K562 (cell line): ENCODE measurements around the gene IMPACT. TPM values are rescaled to one million over a fixed set of nuclear protein-coding genes. Genes with fewer than 3 reads are reported as not detected.

Source experiments
- ATAC-seq: fragments of 200-7000 bp; cut with Tn5 transposase; 3 replicates; pipeline ENCODE4 v1.9.1; 2020; ENCODE audit warnings: moderate library complexity
- BruUV-seq: library from RNA; stranded (reverse); fragments of 400-500 nt; replicated peaks from 2 replicates; lab custom pipeline; 2021; lab: Mats Ljungman, UMichigan
- CTCF ChIA-PET: fragments of 300-600 bp; formaldehyde crosslinking; extraction: SDS; loops from one replicate; lab custom pipeline; 2021; ENCODE audit warnings: low intra/inter-chr PET ratio; lab: Yijun Ruan, JAX
- POLR2A ChIA-PET: fragments of 300-600, 350-650 bp; sonication (Branson Sonifier 250); formaldehyde crosslinking; extraction: SDS; loops from one replicate; lab custom pipeline; 2021; ENCODE audit warnings: antibody characterized with exemption, inconsistent platforms; lab: Yijun Ruan, JAX
- DNase-seq, 4 experiments: peaks; one replicate each; pipeline versions ENCODE4 v3.0.0 to v3.0.0-alpha.2; 2011 to 2018; ENCODE audit warnings: low spot score in 3 of 4, mixed read lengths in 3 of 4; ENCODE audit errors: extremely low read depth in 1 of 4
- FAIRE-seq: peaks from 2 replicates; lab custom pipeline; 2011; peaks lifted over from hg19 to GRCh38; lab: Jason Lieb, UNC
- H2AFZ ChIP-seq: 2 replicates; pipeline ENCODE4 v1.6.0; 2011; ENCODE audit warnings: low read depth, low read length, control low read depth, inconsistent platforms
- H3K27ac ChIP-seq: fragments of 200-600 bp; 3 replicates; pipeline ENCODE4 v1.8.0; 2011; ENCODE audit warnings: low read depth, mild to moderate bottlenecking, control low read depth, inconsistent platforms, low read length, moderate library complexity, mixed read lengths; ENCODE audit errors: extremely low read depth
- H3K27me3 ChIP-seq, 2 experiments: fragments of 300-600 bp in 1 of 2; 2 replicates in 1 of 2; 3 replicates in 1 of 2; pipeline versions ENCODE4 v1.6.0 to v1.8.0; 2011; ENCODE audit warnings: inconsistent platforms in 2 of 2, low read length in 2 of 2, mild to moderate bottlenecking in 1 of 2, mixed read lengths in 1 of 2, moderate library complexity in 1 of 2; ENCODE audit not compliant: control insufficient read depth in 2 of 2, insufficient read depth in 2 of 2
- H3K36me3 ChIP-seq: fragments of 300-600 bp; 3 replicates; pipeline ENCODE4 v1.8.0; 2011; ENCODE audit warnings: mild to moderate bottlenecking, low read length, inconsistent platforms; ENCODE audit not compliant: control insufficient read depth, insufficient read depth
- H3K4me1 ChIP-seq, 2 experiments: fragments of 200-600 bp in 1 of 2; replicated peaks in 1 of 2; 2 replicates in 1 of 2; 3 replicates in 1 of 2; pipeline versions ENCODE4 v1.5.1 to v1.8.0; 2011; ENCODE audit warnings: inconsistent platforms in 2 of 2, low read length in 2 of 2, mild to moderate bottlenecking in 1 of 2, mixed read lengths in 1 of 2, moderate library complexity in 1 of 2; ENCODE audit not compliant: control insufficient read depth in 2 of 2, insufficient read depth in 2 of 2
- H3K4me2 ChIP-seq: 2 replicates; pipeline ENCODE4 v1.6.1; 2011; ENCODE audit warnings: low read length, control low read depth, inconsistent platforms, mixed read lengths; ENCODE audit not compliant: insufficient read depth
- H3K4me3 ChIP-seq: fragments of 200-600 bp; sonication (generic), shearing (Covaris generic); 2 replicates; pipeline ENCODE4 v1.5.1; 2016; ENCODE audit warnings: control low read depth, inconsistent platforms
- H3K79me2 ChIP-seq: fragments of 200-600 bp; 3 replicates; pipeline ENCODE4 v1.8.0; 2011; ENCODE audit warnings: low read length, inconsistent platforms; ENCODE audit not compliant: control insufficient read depth, insufficient read depth
- H3K9ac ChIP-seq, 2 experiments: 2 replicates each; pipeline versions ENCODE4 v1.6.0 to v1.6.1; 2011; ENCODE audit warnings: low read depth in 2 of 2, low read length in 2 of 2, control low read depth in 1 of 2, inconsistent platforms in 1 of 2, mild to moderate bottlenecking in 1 of 2, mixed read lengths in 1 of 2; ENCODE audit not compliant: insufficient read depth in 1 of 2
- H3K9me1 ChIP-seq: one replicate; pipeline ENCODE4 v1.6.0; 2011; ENCODE audit warnings: inconsistent platforms, mild to moderate bottlenecking, low read length, moderate library complexity; ENCODE audit not compliant: control insufficient read depth, insufficient read depth
- H3K9me3 ChIP-seq: replicated peaks from 2 replicates; pipeline ENCODE4 v1.5.1; 2011; ENCODE audit warnings: low read depth, low read length, inconsistent platforms; ENCODE audit not compliant: control insufficient read depth, insufficient read depth
- H4K20me1 ChIP-seq: replicated peaks from 2 replicates; pipeline ENCODE4 v1.6.1; 2011; ENCODE audit warnings: low read length, inconsistent platforms, mixed read lengths; ENCODE audit not compliant: control insufficient read depth, insufficient read depth
- HCFC1 ChIP-seq: IDR thresholded peaks from 2 replicates; pipeline ENCODE4 v1.6.1; 2012; ENCODE audit warnings: low read depth, low read length, improper control_type of control experiment
- HLTF ChIP-seq: fragments of 450-650 bp; IDR thresholded peaks from 2 replicates; pipeline ENCODE4 v1.6.1; 2016
- PTRF ChIP-seq: fragments of 450-650 bp; IDR thresholded peaks from 2 replicates; pipeline ENCODE4 v1.6.1; 2016; ENCODE audit warnings: mild to moderate bottlenecking, missing genetic modification characterization, missing compliant biosample characterization
- RBM15 ChIP-seq: fragments of 200-400 bp; formaldehyde crosslinking; IDR thresholded peaks from 2 replicates; pipeline ENCODE4 v1.6.1; 2018; ENCODE audit warnings: mild to moderate bottlenecking, low read length, moderate library complexity; ENCODE audit not compliant: insufficient read depth
- ZBTB17 ChIP-seq: fragments of 450-650 bp; formaldehyde crosslinking; IDR thresholded peaks from 2 replicates; pipeline ENCODE4 v1.4.0; 2020; ENCODE audit warnings: mild to moderate bottlenecking
- ZNF41 ChIP-seq: fragments of 250-450 bp; sonication (Bioruptor Pico); conservative IDR thresholded peaks from 2 replicates; pipeline ENCODE4 v1.4.0; 2020; ENCODE audit warnings: mild to moderate bottlenecking
- WGBS: fragments of 100-300 bp; shearing (Covaris generic); methylation state at CpG from one replicate; pipeline ENCODE4 v1.1.6; 2016; ENCODE audit warnings: low coverage, mixed read lengths; ENCODE audit not compliant: insufficient coverage; ENCODE audit errors: missing lambda C conversion rate; 5-methylcytosine and 5-hydroxymethylcytosine counted together
- in situ Hi-C: fragments of 300-500 bp; cut with MboI; formaldehyde crosslinking; loops from 4 replicates; pipeline ENCODE4 v1.15.0; 2018; ENCODE audit warnings: inconsistent platforms, mixed read lengths
- intact Hi-C: fragments of 100-400 bp; cut with micrococcal nuclease; formaldehyde crosslinking; loops from 2 replicates; pipeline ENCODE4 v1.14.2; 2022
- polyA plus RNA-seq, 8 experiments: library from polyadenylated mRNA; depleted of rRNA in 4 of 8; stranded (reverse) in 5 of 8; unstranded in 3 of 8; fragments of >200 nt; fragmentation: Nextera tagmentation in 2 of 8; fragmentation: Illumina TruSeq in 1 of 8; extraction: Ambion mirVana in 2 of 8; extraction: Trizol in 1 of 8; gene quantifications; 2 replicates each; pipeline versions ENCODE4 v1.2.1 to v1.2.3, GENCODE V29; 2011 to 2014; ENCODE audit warnings: inconsistent platforms in 1 of 8, missing spikeins in 1 of 8
- total RNA-seq, 7 experiments: library from RNA; depleted of rRNA in 6 of 7; stranded (reverse); fragments of >200 nt in 6 of 7; fragmentation: Illumina TruSeq in 2 of 7; extraction: Trizol in 2 of 7; gene quantifications; 2 replicates each; pipeline versions ENCODE4 v1.2.1 to v1.2.3, GENCODE V29; 2011 to 2021; ENCODE audit warnings: low replicate concordance in 1 of 7
- TF ChIP-seq, protein P1 (sequence below): fragments of 250-450 bp; sonication (Bioruptor Pico); IDR thresholded peaks from 2 replicates; pipeline ENCODE4 v1.5.0; 2022; ENCODE audit warnings: mild to moderate bottlenecking
- TF ChIP-seq, protein P2 (sequence below): sonication (generic); formaldehyde crosslinking; IDR thresholded peaks from 2 replicates; pipeline ENCODE4 v1.8.1; 2023; ENCODE audit warnings: mild to moderate bottlenecking, missing genetic modification reagents, moderate library complexity
- TF ChIP-seq, protein P3 (sequence below): sonication (generic); formaldehyde crosslinking; IDR thresholded peaks from 2 replicates; pipeline ENCODE4 v1.8.1; 2023; ENCODE audit warnings: mild to moderate bottlenecking, missing genetic modification reagents
- TF ChIP-seq, protein P4 (sequence below), 2 experiments: fragments of 450-650 bp; IDR thresholded peaks; 2 replicates each; pipeline ENCODE4 v1.6.1; 2018; ENCODE audit warnings: mild to moderate bottlenecking in 2 of 2, low read depth in 1 of 2; ENCODE audit not compliant: partially characterized antibody in 2 of 2

IMPACT gene
- total and polyA plus RNA-seq, 9 of the 15 experiments (the other 6 are each of a cell fraction or from before 2014, with no cell fraction given): 4.7 to 7.6 (median 5.8) TPM

DNA sequence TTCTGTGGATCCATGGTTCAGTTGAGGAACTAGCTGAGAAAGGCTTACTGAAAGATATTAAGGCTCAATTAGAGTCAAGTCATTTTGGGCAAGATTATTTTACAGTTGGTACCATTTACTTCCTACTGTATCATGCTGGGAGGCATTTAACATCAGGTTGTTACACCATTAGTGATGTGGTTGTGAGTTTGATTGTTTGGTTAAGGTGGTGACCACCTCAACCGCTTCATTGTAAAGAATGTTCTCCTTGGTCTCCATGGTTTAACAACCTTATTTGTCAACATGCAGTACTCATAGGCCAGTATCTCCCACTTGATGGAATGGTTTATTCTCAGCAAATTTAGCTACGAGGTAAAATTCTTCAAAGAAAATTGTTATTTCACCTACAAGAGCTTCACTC is 68.1 kb downstream of the IMPACT start (continued):
- TF ChIP-seq, protein P1, sequence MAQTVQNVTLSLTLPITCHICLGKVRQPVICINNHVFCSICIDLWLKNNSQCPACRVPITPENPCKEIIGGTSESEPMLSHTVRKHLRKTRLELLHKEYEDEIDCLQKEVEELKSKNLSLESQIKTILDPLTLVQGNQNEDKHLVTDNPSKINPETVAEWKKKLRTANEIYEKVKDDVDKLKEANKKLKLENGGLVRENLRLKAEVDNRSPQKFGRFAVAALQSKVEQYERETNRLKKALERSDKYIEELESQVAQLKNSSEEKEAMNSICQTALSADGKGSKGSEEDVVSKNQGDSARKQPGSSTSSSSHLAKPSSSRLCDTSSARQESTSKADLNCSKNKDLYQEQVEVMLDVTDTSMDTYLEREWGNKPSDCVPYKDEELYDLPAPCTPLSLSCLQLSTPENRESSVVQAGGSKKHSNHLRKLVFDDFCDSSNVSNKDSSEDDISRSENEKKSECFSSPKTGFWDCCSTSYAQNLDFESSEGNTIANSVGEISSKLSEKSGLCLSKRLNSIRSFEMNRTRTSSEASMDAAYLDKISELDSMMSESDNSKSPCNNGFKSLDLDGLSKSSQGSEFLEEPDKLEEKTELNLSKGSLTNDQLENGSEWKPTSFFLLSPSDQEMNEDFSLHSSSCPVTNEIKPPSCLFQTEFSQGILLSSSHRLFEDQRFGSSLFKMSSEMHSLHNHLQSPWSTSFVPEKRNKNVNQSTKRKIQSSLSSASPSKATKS (CRISPR knock-in tag): no peak
- TF ChIP-seq PTRF (tag): no peak

DNA sequence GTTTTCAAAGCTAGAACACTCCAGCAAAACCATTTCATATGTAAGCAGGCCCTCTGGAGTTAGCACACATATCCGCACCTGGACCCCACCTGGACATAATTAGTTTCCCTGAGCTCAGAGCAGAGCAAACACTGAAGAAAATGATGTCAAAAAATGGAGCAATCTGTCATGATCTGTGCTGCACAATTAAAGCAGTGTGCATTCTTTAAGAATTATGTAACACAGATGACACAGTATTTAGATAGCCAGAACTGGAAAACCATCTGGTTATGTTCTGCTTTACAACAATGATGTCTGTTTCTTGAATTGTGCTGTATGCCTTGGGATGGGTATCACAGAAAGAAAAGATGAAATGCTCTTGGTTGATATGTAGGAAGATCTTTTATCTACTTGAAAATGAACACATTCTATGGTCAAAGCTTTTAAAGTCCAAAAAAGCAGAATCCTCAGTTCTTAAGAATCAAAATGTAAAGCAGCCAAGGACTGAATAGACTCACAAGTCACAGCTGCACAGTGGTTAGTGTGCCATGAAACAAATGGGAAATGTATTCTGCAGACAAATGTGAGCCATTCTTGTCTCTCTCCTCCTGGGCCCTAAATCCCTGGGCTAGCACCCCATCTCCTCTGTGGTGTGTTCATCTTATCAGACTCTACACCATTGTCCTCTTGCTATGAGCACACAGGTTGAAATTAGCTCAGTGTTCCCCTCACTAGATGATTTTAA is 70.7 kb downstream of the IMPACT start:
- no peaks in the 10 kb centered on the region for H3K4me1 ChIP-seq
- no peak for ATAC-seq
- no peak for DNase-seq
- H3K27me3 ChIP-seq: peaks cover 0 to 11% of the 10 kb centered on the region in 2 experiments; a peak in 1 of 5 replicates
- no peaks in the 10 kb centered on the region for H3K9me3 ChIP-seq
- H3K4me3 ChIP-seq: no peak overlapping the region
- H4K20me1 ChIP-seq: no peaks in the 10 kb centered on the region
- no peaks in the 10 kb centered on the region for H3K9me1 ChIP-seq
- ChIA-PET POLR2A (no interaction called here), CTCF (no interaction called here)
- no peaks in the 10 kb centered on the region for H3K79me2 ChIP-seq
- 0% methylated on average over 1 of the region's 1 CpG for WGBS
- no peak overlapping the region for H3K4me2 ChIP-seq
- intact Hi-C loops: loop anchor here (10.0 kb wide), 1 partner anchor 672 kb away; no protein-coding TSS in a partner anchor
- in situ Hi-C loops: no loop called here
- H3K36me3 ChIP-seq: no peaks in the 10 kb centered on the region
- no peak overlapping the region for H3K27ac ChIP-seq
- BruUV-seq: no TSS peak
- no peak for FAIRE-seq
- H2AFZ ChIP-seq: no peak overlapping the region
- H3K9ac ChIP-seq: no peak overlapping the region
- no peak for TF ChIP-seq HCFC1
- TF ChIP-seq, protein P2, sequence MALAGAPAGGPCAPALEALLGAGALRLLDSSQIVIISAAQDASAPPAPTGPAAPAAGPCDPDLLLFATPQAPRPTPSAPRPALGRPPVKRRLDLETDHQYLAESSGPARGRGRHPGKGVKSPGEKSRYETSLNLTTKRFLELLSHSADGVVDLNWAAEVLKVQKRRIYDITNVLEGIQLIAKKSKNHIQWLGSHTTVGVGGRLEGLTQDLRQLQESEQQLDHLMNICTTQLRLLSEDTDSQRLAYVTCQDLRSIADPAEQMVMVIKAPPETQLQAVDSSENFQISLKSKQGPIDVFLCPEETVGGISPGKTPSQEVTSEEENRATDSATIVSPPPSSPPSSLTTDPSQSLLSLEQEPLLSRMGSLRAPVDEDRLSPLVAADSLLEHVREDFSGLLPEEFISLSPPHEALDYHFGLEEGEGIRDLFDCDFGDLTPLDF: no peak
- TF ChIP-seq RBM15: no peak
- TF ChIP-seq, protein P3, sequence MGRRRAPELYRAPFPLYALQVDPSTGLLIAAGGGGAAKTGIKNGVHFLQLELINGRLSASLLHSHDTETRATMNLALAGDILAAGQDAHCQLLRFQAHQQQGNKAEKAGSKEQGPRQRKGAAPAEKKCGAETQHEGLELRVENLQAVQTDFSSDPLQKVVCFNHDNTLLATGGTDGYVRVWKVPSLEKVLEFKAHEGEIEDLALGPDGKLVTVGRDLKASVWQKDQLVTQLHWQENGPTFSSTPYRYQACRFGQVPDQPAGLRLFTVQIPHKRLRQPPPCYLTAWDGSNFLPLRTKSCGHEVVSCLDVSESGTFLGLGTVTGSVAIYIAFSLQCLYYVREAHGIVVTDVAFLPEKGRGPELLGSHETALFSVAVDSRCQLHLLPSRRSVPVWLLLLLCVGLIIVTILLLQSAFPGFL (CRISPR knock-in tag): no peak
- TF ChIP-seq HLTF: no peak
- TF ChIP-seq, protein P4, sequence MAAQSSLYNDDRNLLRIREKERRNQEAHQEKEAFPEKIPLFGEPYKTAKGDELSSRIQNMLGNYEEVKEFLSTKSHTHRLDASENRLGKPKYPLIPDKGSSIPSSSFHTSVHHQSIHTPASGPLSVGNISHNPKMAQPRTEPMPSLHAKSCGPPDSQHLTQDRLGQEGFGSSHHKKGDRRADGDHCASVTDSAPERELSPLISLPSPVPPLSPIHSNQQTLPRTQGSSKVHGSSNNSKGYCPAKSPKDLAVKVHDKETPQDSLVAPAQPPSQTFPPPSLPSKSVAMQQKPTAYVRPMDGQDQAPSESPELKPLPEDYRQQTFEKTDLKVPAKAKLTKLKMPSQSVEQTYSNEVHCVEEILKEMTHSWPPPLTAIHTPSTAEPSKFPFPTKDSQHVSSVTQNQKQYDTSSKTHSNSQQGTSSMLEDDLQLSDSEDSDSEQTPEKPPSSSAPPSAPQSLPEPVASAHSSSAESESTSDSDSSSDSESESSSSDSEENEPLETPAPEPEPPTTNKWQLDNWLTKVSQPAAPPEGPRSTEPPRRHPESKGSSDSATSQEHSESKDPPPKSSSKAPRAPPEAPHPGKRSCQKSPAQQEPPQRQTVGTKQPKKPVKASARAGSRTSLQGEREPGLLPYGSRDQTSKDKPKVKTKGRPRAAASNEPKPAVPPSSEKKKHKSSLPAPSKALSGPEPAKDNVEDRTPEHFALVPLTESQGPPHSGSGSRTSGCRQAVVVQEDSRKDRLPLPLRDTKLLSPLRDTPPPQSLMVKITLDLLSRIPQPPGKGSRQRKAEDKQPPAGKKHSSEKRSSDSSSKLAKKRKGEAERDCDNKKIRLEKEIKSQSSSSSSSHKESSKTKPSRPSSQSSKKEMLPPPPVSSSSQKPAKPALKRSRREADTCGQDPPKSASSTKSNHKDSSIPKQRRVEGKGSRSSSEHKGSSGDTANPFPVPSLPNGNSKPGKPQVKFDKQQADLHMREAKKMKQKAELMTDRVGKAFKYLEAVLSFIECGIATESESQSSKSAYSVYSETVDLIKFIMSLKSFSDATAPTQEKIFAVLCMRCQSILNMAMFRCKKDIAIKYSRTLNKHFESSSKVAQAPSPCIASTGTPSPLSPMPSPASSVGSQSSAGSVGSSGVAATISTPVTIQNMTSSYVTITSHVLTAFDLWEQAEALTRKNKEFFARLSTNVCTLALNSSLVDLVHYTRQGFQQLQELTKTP (IDR thresholded peaks at IDR 0.05; ENCODE audit: low read depth in 1 of 2, partially characterized antibody in 2 of 2): no peak
- no peak for TF ChIP-seq ZBTB17
- TF ChIP-seq ZNF41 (CRISPR knock-in tag): no peak
